HG03196 (cell line): ENCODE measurements around the gene S1PR2.
A peak's percentile ranks its signal among the peaks of the same experiment; 100 is the strongest.
"Not testable (repeated sequence)": the region's sequence is repeated elsewhere in the genome, so short reads cannot be mapped to it uniquely, and the experiment has no call there.

ENCODE experiments used
- ATAC-seq: cut with Tn5 transposase; IDR thresholded peaks from one replicate; pipeline ENCODE4 v1.9.1; 2021; ENCODE audit not compliant: unreplicated experiment

Gene S1PR2

GRCh38 chr19:10224337-10224736 lies 6.8 kb downstream of the S1PR2 start:
- no peak for ATAC-seq

GRCh38 chr19:10223488-10224213 lies 7.5 kb downstream of the S1PR2 start:
- no peak for ATAC-seq

GRCh38 chr19:10222201-10222890 lies 8.8 kb downstream of the S1PR2 start:
- ATAC-seq, result no peak

- no peak for ATAC-seq
Observed at GRCh38 chr19:10220695-10221094, 10.4 kb downstream of the S1PR2 start.

- no peak for ATAC-seq
Observed at GRCh38 chr19:10219678-10220077, 11.5 kb downstream of the S1PR2 start.

- ATAC-seq, result no peak
Observed at GRCh38 chr19:10217085-10217484, 14.0 kb downstream of the S1PR2 start.

GRCh38 chr19:10214784-10215183 lies 16.3 kb downstream of the S1PR2 start:
- no peak for ATAC-seq

- ATAC-seq, result no peak
Observed at GRCh38 chr19:10211691-10212090, 19.4 kb downstream of the S1PR2 start.

- ATAC-seq, result no peak
Observed at GRCh38 chr19:10211061-10211460, 20.1 kb downstream of the S1PR2 start.

- no peak for ATAC-seq
Observed at GRCh38 chr19:10209315-10209714, 21.8 kb downstream of the S1PR2 start.

- no peak for ATAC-seq
Observed at GRCh38 chr19:10207026-10207425, 24.1 kb downstream of the S1PR2 start.

- ATAC-seq, result no peak
Observed at GRCh38 chr19:10206226-10206885, 24.8 kb downstream of the S1PR2 start.

GRCh38 chr19:10205636-10206035 lies 25.5 kb downstream of the S1PR2 start:
- no peak for ATAC-seq

- ATAC-seq, result no peak
Observed at GRCh38 chr19:10203686-10204085, 27.4 kb downstream of the S1PR2 start.

GRCh38 chr19:10201176-10201575 lies 30.0 kb downstream of the S1PR2 start:
- no peak for ATAC-seq

GRCh38 chr19:10200101-10200500 lies 31.0 kb downstream of the S1PR2 start:
- ATAC-seq, result not testable (repeated sequence)

GRCh38 chr19:10198889-10199644 lies 32.1 kb downstream of the S1PR2 start:
- ATAC-seq, result not testable (repeated sequence)

- ATAC-seq, result peak; percentile 5
Observed at GRCh38 chr19:10195199-10195519, 36.0 kb downstream of the S1PR2 start.

- peak; percentile 85 for ATAC-seq
Observed at GRCh38 chr19:10194500-10195198, 36.5 kb downstream of the S1PR2 start, which contains the start of gene DNMT1. Gene DNMT1 (minus strand): TSS chr19:10194953. CDS start chr19:10194899, 54 bp downstream.

GRCh38 chr19:10193790-10194499 lies 37.2 kb downstream of the S1PR2 start:
- ATAC-seq, result peak; percentile 28
